Measurements from ENCODE around the gene MGAT4B.

GRCh38 chr5:179852993-179853547 lies 46.4 kb upstream of the MGAT4B start:
- no peak for TF ChIP-seq GATA2 (IDR thresholded peaks at IDR 0.05; ENCODE audit: low read depth, low read length)
- no peak for TF ChIP-seq GATA3 (IDR thresholded peaks at IDR 0.05; ENCODE audit: low read depth, low read length)
